GM12878 (cell line): ENCODE measurements around the gene GABPB2. TPM values are rescaled to one million over a fixed set of nuclear protein-coding genes. Genes with fewer than 3 reads are reported as not detected.

ENCODE experiments used
- ATAC-seq: fragments of 200-7000 bp; cut with Tn5 transposase; 3 replicates; pipeline ENCODE4 v1.9.1; 2020; ENCODE audit warnings: mild to moderate bottlenecking, moderate library complexity
- BruUV-seq: library from RNA; stranded (reverse); fragments of 400-500 nt; replicated peaks from 2 replicates; lab custom pipeline; 2021; lab: Mats Ljungman, UMichigan
- CTCF ChIA-PET: fragments of 300-600 bp; sonication (Branson Sonifier 250); formaldehyde crosslinking; extraction: SDS; loops from one replicate; lab custom pipeline; 2021; ENCODE audit warnings: inconsistent platforms; lab: Yijun Ruan, JAX
- POLR2A ChIA-PET: fragments of 350-600 bp; formaldehyde crosslinking; extraction: SDS; loops from one replicate; lab custom pipeline; 2021; ENCODE audit warnings: inconsistent platforms; lab: Charles Lee
- RAD21 ChIA-PET: fragments of 300-600 bp; sonication (Branson Sonifier 250); formaldehyde crosslinking; loops from one replicate; lab custom pipeline; 2023; ENCODE audit warnings: antibody characterized with exemption; ENCODE audit not compliant: unreplicated experiment; lab: Charles Lee
- SMC1A ChIA-PET: fragments of 300-600 bp; sonication (Branson Sonifier 250); formaldehyde crosslinking; loops from one replicate; lab custom pipeline; 2023; ENCODE audit not compliant: unreplicated experiment, uncharacterized antibody; lab: Charles Lee
- DNase-seq: peaks from one replicate; pipeline ENCODE4 v3.0.0-alpha.2; 2011; ENCODE audit warnings: low read depth, low spot score
- FAIRE-seq: peaks from 3 replicates; lab custom pipeline; 2011; peaks lifted over from hg19 to GRCh38; lab: Jason Lieb, UNC
- H2AFZ ChIP-seq: 2 replicates; pipeline ENCODE4 v1.6.0; 2011; ENCODE audit warnings: low read depth, low read length, control low read depth; ENCODE audit not compliant: control insufficient read depth
- H3K27ac ChIP-seq: 2 replicates; pipeline ENCODE4 v1.5.1; 2011; ENCODE audit warnings: control low read depth; ENCODE audit not compliant: control insufficient read depth, insufficient read depth
- H3K27me3 ChIP-seq, 2 experiments: replicated peaks in 1 of 2; 2 replicates each; pipeline versions ENCODE4 v1.6.0 to v1.6.1; 2011; ENCODE audit warnings: low read length in 1 of 2; ENCODE audit not compliant: control insufficient read depth in 2 of 2, insufficient read depth in 2 of 2
- H3K36me3 ChIP-seq, 2 experiments: 2 replicates each; pipeline ENCODE4 v1.5.1; 2011; ENCODE audit warnings: low read length in 1 of 2; ENCODE audit not compliant: control insufficient read depth in 2 of 2, insufficient read depth in 2 of 2
- H3K4me1 ChIP-seq: 2 replicates; pipeline ENCODE4 v1.6.1; 2011; ENCODE audit warnings: mild to moderate bottlenecking, low read length, moderate library complexity, mixed read lengths; ENCODE audit not compliant: control insufficient read depth, insufficient read depth
- H3K4me2 ChIP-seq: 2 replicates; pipeline ENCODE4 v1.6.0; 2011; ENCODE audit warnings: control low read depth; ENCODE audit not compliant: control insufficient read depth, insufficient read depth
- H3K4me3 ChIP-seq: fragments of 200-600 bp; sonication (generic); 2 replicates; pipeline ENCODE4 v1.5.1; 2016
- H3K79me2 ChIP-seq: 2 replicates; pipeline ENCODE4 v1.6.0; 2011; ENCODE audit warnings: low read length; ENCODE audit not compliant: control insufficient read depth, insufficient read depth
- H3K9ac ChIP-seq: 2 replicates; pipeline ENCODE4 v1.8.0; 2011; ENCODE audit warnings: low read length, control low read depth, mixed read lengths; ENCODE audit not compliant: control insufficient read depth, insufficient read depth
- H3K9me3 ChIP-seq: replicated peaks from 3 replicates; pipeline ENCODE4 v1.5.1; 2011; ENCODE audit warnings: mild to moderate bottlenecking, low read length; ENCODE audit not compliant: control insufficient read depth, insufficient read depth
- H4K20me1 ChIP-seq: 2 replicates; pipeline ENCODE4 v1.6.0; 2011; ENCODE audit not compliant: control insufficient read depth, insufficient read depth
- BMI1 ChIP-seq: fragments of 450-650 bp; IDR thresholded peaks from 2 replicates; pipeline ENCODE4 v1.6.1; 2016; ENCODE audit warnings: mild to moderate bottlenecking, moderate library complexity, borderline replicate concordance
- CBFB ChIP-seq: IDR thresholded peaks from 2 replicates; pipeline ENCODE4 v1.6.1; 2016; ENCODE audit warnings: antibody characterized with exemption, low read depth
- CBX5 ChIP-seq: sonication (generic); IDR thresholded peaks from 2 replicates; pipeline ENCODE4 v1.6.1; 2016; ENCODE audit warnings: low read depth, moderate library complexity, mild to moderate bottlenecking, inconsistent platforms
- CHD1 ChIP-seq: IDR thresholded peaks from 2 replicates; pipeline ENCODE4 v1.6.1; 2012; ENCODE audit warnings: low read depth, low read length, improper control_type of control experiment
- IRF4 ChIP-seq: IDR thresholded peaks from 2 replicates; pipeline ENCODE4 v1.6.1; 2011; ENCODE audit warnings: low read depth, low read length
- RELA ChIP-seq: fragments of 450-650 bp; IDR thresholded peaks from 2 replicates; pipeline ENCODE4 v1.8.0; 2014; ENCODE audit warnings: borderline replicate concordance; ENCODE audit not compliant: partially characterized antibody
- SMARCA5 ChIP-seq: fragments of 450-650 bp; IDR thresholded peaks from 2 replicates; pipeline ENCODE4 v1.6.1; 2017; ENCODE audit warnings: mild to moderate bottlenecking
- ZBTB11 ChIP-seq: fragments of 450-650 bp; formaldehyde crosslinking; IDR thresholded peaks from 2 replicates; pipeline ENCODE4 v1.5.0; 2022; ENCODE audit warnings: mild to moderate bottlenecking, missing genetic modification characterization
- in situ Hi-C: fragments of 300-500 bp; cut with MboI; formaldehyde crosslinking; loops from 9 replicates; pipeline ENCODE4 v1.14.3; 2018; ENCODE audit warnings: mixed read lengths
- intact Hi-C: fragments of 100-400 bp; cut with micrococcal nuclease; formaldehyde crosslinking; loops from one replicate; pipeline ENCODE4 v1.14.2; 2022; ENCODE audit not compliant: unreplicated experiment
- polyA plus RNA-seq, 11 experiments: library from polyadenylated mRNA; depleted of rRNA in 4 of 11; unstranded in 6 of 11; stranded (reverse) in 5 of 11; fragments of >200 nt; fragmentation: Nextera tagmentation in 4 of 11; fragmentation: Illumina TruSeq in 1 of 11; extraction: Ambion mirVana in 4 of 11; extraction: Trizol in 1 of 11; gene quantifications; 1 replicate in 1 of 11; 2 replicates in 10 of 11; pipeline versions ENCODE4 v1.2.1 to v1.2.3, GENCODE V29; 2011 to 2016; ENCODE audit warnings: inconsistent platforms in 2 of 11, missing spikeins in 2 of 11, low read depth in 1 of 11
- total RNA-seq, 4 experiments: library from RNA; depleted of rRNA in 3 of 4; stranded (reverse); fragments of >200 nt in 3 of 4; fragmentation: Illumina TruSeq in 1 of 4; extraction: Trizol in 1 of 4; gene quantifications; 2 replicates each; pipeline versions ENCODE4 v1.2.1 to v1.2.3, GENCODE V29; 2013 to 2021
- TF ChIP-seq, protein P1 (sequence below): fragments of 450-650 bp; IDR thresholded peaks from 2 replicates; pipeline ENCODE4 v1.6.1; 2016; ENCODE audit warnings: mild to moderate bottlenecking, moderate library complexity, borderline replicate concordance
- TF ChIP-seq, protein P2 (sequence below): fragments of 450-650 bp; formaldehyde crosslinking; IDR thresholded peaks from 2 replicates; pipeline ENCODE4 v1.4.0; 2022; ENCODE audit warnings: mild to moderate bottlenecking, moderate library complexity
- TF ChIP-seq, protein P3 (sequence below): IDR thresholded peaks from 2 replicates; pipeline ENCODE4 v1.6.1; 2012; ENCODE audit warnings: low read depth, low read length, improper control_type of control experiment

GABPB2 gene
- total and polyA plus RNA-seq, 10 of the 15 experiments (the other 5 are each of a cell fraction or from before 2014, with no cell fraction given): 2.3 to 10.5 (median 6.9) TPM

- Histone ChIP-seq H3K36me3 (no peaks in the 10 kb centered on the region), H3K4me1 (peaks cover 12% of the 10 kb centered on the region), H3K9ac (no peak overlapping the region), H3K27me3 (no peaks in the 10 kb centered on the region), H4K20me1 (no peaks in the 10 kb centered on the region), H3K9me3 (no peaks in the 10 kb centered on the region), H2AFZ (no peak overlapping the region), H3K27ac (no peak overlapping the region), H3K4me3 (no peak overlapping the region), H3K79me2 (peaks cover 7% of the 10 kb centered on the region), H3K4me2 (no peak overlapping the region)
- ChIA-PET CTCF (interaction anchor here (0.8 to 1.2 kb wide), 5 partner anchors 10 to 41 kb away, joined by 3 read pairs; partner anchors contain the start of gene C1orf56), POLR2A (interaction anchor here (0.6 to 0.9 kb wide), 2 partner anchors 16 to 434 kb away, joined by 3 to 4 read pairs; no protein-coding TSS in a partner anchor), RAD21 (interaction anchor here (1.4 kb wide), 1 partner anchor 34 kb away, joined by 4 read pairs; no protein-coding TSS in a partner anchor), SMC1A (interaction anchor here (0.9 kb wide), 2 partner anchors 12 to 91 kb away, joined by 3 read pairs; partner anchors contain the start of gene TNFAIP8L2)
- BruUV-seq: no TSS peak
- intact Hi-C loops: no loop called here
- FAIRE-seq (no peak), DNase-seq (no peak), ATAC-seq (no peak)
- in situ Hi-C loops: no loop called here
- TF ChIP-seq, protein P1, sequence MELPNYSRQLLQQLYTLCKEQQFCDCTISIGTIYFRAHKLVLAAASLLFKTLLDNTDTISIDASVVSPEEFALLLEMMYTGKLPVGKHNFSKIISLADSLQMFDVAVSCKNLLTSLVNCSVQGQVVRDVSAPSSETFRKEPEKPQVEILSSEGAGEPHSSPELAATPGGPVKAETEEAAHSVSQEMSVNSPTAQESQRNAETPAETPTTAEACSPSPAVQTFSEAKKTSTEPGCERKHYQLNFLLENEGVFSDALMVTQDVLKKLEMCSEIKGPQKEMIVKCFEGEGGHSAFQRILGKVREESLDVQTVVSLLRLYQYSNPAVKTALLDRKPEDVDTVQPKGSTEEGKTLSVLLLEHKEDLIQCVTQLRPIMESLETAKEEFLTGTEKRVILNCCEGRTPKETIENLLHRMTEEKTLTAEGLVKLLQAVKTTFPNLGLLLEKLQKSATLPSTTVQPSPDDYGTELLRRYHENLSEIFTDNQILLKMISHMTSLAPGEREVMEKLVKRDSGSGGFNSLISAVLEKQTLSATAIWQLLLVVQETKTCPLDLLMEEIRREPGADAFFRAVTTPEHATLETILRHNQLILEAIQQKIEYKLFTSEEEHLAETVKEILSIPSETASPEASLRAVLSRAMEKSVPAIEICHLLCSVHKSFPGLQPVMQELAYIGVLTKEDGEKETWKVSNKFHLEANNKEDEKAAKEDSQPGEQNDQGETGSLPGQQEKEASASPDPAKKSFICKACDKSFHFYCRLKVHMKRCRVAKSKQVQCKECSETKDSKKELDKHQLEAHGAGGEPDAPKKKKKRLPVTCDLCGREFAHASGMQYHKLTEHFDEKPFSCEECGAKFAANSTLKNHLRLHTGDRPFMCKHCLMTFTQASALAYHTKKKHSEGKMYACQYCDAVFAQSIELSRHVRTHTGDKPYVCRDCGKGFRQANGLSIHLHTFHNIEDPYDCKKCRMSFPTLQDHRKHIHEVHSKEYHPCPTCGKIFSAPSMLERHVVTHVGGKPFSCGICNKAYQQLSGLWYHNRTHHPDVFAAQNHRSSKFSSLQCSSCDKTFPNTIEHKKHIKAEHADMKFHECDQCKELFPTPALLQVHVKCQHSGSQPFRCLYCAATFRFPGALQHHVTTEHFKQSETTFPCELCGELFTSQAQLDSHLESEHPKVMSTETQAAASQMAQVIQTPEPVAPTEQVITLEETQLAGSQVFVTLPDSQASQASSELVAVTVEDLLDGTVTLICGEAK: no peak
- TF ChIP-seq ZBTB11 (CRISPR knock-in tag) (no peak), CBX5 (no peak), BMI1 (no peak), IRF4 (no peak), CHD1 (no peak), CBFB (no peak), SMARCA5 (no peak), RELA (no peak)
- TF ChIP-seq, protein P2, sequence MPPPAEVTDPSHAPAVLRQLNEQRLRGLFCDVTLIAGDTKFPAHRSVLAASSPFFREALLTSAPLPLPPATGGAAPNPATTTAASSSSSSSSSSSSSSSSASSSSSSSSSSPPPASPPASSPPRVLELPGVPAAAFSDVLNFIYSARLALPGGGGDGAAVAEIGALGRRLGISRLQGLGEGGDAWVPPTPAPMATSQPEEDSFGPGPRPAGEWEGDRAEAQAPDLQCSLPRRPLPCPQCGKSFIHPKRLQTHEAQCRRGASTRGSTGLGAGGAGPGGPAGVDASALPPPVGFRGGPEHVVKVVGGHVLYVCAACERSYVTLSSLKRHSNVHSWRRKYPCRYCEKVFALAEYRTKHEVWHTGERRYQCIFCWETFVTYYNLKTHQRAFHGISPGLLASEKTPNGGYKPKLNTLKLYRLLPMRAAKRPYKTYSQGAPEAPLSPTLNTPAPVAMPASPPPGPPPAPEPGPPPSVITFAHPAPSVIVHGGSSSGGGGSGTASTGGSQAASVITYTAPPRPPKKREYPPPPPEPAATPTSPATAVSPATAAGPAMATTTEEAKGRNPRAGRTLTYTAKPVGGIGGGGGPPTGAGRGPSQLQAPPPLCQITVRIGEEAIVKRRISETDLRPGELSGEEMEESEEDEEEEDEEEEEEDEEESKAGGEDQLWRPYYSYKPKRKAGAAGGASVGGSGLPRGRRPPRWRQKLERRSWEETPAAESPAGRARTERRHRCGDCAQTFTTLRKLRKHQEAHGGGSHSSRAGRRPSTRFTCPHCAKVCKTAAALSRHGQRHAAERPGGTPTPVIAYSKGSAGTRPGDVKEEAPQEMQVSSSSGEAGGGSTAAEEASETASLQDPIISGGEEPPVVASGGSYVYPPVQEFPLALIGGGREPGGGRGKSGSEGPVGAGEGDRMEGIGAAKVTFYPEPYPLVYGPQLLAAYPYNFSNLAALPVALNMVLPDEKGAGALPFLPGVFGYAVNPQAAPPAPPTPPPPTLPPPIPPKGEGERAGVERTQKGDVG (CRISPR knock-in tag): no peak
- TF ChIP-seq, protein P3, sequence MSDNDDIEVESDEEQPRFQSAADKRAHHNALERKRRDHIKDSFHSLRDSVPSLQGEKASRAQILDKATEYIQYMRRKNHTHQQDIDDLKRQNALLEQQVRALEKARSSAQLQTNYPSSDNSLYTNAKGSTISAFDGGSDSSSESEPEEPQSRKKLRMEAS: no peak
Measured at GRCh38 chr1:151065089-151065645, 5.4 kb upstream of the GABPB2 start.
